HG03342 (cell line): ENCODE results near the gene CHN1.

ENCODE experiments used
- ATAC-seq: cut with Tn5 transposase; IDR thresholded peaks from one replicate; pipeline ENCODE4 v1.9.1; 2021; ENCODE audit warnings: mild to moderate bottlenecking, moderate library complexity; ENCODE audit not compliant: unreplicated experiment

The CHN1 gene

DNA sequence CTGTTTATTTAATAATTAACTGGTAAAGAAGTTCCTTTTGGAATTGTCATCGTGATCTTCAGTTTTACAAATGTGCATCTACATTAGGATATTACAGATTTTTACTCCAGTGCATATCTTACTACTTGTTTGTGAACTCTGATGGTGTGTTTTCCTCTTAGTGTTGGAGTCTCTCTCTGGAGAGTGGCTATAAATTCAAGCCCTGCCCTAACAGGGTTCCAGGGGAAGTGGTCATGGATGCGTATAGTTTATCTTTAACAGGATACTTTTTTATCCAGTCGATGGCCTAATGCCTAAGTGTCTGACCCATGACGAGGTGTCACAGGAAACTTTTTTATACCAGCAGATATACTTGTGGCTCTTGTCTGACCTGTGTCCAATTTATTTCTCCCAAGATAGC is 75.4 kb downstream of the CHN1 start:
- no peak for ATAC-seq

DNA sequence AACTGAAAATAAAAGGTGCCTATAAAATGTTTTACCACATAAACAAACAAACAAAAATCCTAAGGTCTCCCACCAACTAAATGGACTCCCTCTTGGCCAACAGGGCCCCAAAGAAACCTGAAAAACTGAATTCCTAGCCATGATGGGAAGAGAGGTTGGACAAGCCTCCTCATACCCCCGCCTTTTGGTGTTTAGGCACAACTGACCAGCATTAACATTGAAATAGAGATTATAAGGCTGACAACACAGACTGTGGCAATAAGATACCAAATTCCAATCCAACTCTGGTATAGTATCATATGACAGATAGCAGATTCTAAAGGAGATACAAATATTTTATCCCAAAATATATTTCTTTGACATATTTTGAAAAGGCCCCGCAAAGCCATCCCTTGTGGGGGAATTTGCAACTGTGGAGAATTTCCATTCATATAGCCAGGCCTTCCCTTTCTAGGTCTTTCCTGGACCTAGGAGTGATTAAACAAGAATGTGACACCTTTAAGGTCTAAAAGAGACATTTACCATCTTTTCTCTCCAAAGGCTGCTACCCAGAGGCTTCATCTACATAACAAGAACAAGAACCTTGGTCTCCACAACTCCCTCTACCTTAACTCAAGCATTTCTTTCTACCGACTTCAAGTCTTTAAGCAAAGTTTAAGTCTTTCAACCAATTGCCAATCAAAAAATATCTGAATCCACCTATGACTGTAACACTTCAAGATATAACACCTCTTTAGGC is 80.0 kb downstream of the CHN1 start:
- no peak for ATAC-seq

DNA sequence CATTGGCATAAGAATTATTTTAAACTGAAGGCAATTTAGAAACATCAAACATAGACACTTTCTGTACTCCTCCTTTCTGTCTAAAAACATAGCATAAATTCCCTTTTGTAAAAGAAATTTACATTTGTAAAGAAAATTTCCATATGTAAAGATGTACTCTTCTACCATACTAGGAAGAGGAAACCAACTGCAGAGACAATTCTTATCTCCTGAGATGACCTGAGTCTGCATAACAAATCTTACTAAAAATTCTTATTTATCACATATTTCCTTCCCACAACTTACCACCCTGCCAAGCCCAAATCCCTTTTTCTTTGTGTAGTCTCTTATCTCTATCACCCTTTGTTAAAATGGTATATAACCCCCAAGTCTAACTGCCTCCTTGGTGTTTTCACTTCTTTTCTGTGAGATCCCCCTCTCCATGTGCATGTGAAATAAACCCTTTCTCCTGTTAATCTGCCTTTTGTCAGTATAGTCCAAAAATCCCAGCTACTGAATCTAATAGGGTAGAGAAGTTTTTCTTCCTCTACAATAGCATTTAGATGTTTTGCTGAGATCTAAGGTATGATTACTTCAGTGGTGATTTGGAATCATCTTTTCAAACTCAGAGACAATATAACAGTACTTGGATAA is 81.0 kb downstream of the CHN1 start:
- no peak for ATAC-seq

DNA sequence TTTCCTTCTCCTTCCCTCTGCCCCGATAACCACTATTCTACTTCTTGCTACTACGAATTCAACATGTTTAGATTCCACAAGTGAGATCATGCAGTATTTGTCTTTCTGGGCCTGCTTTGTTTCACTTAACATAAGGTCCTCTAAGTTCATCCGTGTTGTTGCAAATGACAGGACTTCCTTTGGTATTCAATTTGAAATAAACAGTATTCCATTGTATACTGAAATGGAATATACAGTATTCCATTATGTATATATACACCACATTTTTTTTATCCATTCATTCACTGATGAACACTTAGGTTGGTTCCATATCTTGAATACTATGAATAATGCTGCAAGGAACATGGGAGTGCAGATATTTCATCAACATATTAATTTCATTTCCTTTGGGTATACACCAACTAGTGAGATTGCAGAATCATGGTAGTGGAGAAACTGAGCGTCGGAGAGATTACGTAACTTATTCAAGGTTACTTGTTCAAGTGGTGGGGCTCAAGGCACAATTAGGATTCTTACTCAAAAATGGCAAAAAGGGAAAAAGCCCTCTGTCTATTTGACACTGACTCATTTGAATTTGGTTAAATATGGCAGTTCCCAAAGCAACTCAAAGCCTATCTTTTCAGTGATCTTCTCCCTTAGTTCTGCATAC is 85.1 kb downstream of the CHN1 start:
- no peak for ATAC-seq

DNA sequence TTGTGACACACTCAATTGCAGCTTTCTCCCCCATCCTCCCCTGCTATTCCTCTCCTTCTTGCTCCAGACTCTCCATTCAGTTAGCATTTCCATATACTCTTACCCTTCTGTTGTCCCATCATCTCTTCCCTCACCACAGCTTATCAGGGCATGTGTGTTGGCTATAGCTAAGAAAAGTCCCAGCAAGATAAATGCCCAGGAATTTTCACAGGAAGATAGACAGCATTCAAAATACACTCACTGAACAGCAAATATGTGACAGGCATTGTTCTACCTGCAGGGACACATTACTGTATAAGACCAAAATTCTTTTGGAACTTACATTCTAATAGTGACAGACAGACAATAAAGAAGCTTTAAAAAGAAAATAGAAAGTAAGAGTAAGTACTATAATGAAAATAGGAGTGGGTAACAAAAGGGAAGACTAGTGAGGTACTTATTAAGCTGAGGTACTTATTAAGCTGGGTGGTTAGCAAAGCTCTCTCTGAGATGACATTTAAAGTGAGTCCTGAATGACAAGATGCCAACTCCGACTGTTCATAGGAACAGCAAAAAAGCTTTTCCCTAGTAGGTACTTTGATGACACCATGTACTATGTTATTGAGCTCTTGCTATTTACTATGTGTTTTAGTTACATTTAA is 86.2 kb downstream of the CHN1 start:
- no peak for ATAC-seq

DNA sequence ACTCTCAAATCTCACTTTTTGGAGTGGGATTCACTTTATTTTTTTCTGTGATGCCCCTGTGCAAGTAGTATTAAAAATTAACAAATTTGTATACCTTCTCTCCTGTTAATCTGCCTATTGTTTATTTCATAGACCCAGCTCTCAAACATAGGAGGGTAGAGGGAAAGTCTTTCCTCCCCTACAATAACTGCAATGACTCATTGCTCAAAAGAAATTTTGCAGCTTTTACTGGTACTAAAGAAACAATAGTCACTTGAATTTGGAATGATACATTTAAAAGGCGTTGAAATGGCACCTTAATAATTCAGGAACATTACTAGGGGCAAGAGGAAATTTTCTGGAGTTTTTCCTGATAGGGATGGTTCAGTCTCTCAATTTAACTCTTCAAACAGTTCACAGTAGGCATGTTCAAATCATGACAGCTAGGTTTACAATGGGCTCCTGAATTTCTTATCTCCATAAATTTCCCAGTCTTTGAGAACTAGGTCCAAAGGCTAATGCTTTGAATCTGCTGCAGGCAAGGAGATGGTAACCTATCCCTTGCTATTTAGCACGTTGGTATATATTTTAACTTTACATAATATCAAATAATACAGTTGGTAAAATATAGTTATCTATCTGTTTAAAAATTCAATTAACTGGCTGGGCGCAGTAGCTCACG is 88.8 kb downstream of the CHN1 start:
- no peak for ATAC-seq

DNA sequence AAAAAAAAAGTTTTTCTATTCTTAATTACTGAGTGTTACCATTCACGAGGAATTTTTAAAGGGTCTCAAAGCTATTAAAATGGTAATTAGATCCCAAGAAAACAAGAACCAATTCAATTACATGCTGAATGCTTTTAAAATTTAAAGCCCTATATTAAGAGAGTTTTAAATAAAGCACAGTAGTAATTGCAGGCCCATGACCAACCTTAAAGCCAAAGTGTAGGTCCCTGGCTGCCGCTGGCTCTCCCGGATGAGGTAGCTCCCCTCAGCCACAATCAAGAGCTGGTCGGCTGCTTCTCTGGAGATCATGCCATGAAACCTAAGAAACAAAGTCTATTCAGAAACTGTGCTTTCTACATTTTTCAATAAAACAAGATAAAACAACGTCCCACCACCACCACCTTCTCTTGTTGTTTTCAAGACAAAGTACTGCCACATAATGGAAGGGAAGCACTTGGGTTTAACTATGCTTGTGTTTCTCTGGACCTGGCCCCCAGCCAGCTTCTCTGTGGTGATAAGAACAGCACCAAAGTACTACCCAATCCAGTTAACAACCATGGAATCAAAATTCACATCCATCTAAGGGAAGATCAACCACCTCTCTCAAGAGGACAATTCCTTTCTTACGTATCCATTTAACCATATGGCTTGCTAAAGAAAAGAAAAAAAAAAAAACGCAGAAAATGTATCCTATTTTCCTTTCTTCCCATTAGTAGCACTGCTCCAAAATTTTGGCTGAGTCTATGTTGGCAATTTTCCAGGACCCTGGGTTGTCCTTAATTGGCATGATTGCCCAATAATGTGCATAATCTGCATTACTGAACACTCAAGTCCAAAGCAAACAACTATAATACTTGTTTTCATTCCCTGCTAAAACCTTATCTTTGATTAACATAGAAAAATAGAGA is 90.1 kb downstream of the CHN1 start:
- no peak for ATAC-seq

DNA sequence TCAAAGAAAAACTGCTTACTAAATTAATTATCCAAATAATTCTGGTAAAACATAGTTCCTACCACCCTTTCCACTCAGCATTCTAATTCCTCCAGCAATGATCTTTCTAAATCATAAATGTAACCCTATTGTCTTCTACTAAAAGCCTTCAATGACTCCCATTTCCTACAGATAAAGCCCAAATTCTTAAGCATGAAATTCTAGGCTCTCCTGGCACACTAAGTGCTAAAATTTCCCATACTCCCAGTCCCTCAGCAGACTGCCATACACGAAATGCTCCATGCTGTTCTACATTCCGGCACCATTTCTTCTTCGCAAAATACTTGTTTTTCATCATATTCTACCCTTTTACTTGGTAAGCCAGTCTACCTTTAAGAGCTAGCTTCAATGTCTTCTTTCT is 96.9 kb downstream of the CHN1 start:
- no peak for ATAC-seq

DNA sequence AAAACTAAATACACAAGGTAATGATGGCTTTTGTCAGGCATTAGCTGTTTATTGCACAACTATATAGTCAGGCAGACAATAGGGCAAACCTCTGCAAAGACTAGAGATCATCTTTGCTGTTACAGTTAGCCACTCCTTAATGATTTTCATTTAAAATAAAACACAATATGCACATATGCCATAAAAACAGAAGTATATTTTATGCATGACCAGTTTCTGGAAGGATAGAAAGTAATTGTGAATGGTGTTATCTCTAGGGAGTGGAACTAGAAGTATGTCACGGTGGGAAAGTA is 102.0 kb downstream of the CHN1 start:
- no peak for ATAC-seq

DNA sequence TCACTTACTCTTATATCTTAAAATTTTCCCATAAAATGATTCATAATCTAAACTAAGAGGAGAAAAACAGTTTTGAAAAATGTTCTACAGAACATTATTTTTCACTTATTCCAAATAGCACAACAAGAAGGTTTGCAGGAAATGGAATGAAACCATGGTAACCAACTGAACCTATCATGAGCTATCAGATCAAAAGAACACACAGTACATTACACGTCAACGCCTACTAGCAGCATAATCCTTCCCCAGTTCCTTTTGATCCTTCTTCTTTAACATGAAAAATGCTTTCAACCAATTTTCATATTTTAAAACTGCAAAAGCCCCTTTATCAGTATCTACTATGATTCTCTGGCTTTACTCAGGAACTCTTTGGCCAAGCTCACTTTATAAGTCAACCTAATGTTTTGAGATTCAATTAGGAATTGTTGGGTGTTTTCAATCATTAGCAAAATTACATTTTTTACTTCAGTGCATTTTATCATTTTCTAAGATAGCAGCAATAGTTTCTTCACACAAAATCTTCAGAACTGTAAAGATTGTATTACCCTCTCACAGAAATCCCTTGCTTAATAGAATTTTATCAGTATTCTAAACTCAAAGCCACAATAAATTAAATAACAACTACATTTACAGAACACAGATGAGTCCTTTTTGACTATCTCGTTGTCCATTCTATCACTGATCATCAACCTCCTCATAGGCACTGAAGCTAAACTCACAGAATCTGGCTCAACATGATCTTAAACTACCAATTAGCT is 102.5 kb downstream of the CHN1 start:
- ATAC-seq: no peak

DNA sequence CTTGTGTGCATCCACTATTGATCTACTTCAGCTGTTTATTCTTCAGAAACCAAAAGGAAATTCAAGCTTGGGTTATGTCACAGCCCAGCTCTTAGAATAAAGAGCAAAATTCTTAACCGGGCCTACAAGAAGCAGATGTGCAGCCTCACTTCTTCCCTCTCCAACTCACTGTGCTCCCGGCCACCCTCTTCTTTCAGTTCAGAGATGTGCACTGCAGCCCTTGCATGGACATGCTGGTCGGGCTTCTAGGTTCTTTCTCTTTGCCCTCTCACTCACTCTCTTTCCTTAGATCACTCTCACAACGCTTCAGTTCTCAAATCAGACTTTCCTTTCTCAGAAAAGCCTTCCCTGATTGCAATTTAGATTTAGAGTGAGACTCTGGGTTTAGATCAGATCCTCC is 104.1 kb downstream of the CHN1 start:
- no peak for ATAC-seq

DNA sequence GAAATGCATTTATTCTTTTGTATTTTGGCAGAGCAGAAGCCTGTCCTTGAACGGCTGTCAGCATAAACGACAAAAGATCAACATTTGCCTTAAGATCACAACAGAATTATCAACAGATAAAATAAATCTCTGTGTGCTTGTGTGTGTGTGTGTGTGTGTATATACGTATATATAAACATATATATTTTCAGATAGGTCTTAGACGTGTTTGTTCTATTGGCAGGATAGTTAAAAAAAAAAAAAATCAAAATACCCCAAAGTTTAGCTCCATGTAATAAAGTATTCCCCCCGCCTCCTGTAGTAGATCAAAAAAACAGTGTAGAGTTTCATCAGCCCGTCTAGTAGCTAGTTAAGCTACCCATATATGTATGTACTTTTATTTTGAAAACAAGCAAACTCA is 107.9 kb downstream of the CHN1 start:
- no peak for ATAC-seq

DNA sequence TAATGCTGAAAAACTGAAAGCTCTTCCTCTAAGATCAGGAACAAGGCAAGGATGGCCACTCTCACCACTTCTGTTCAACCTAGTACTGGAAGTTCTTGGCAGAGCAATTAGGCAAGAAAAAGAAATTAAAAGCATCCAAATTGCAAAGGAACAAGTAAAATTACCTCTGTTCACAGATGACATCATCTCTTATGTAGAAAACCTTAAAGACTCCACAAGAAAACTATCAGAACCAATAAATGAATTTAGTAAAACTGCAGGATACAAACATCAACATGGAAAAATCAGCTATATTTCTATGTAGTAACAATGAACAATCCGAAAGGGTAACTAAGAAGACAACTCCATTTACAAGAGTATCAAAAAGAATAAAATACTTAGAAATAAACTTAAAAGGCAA is 112.2 kb downstream of the CHN1 start:
- ATAC-seq: no peak

DNA sequence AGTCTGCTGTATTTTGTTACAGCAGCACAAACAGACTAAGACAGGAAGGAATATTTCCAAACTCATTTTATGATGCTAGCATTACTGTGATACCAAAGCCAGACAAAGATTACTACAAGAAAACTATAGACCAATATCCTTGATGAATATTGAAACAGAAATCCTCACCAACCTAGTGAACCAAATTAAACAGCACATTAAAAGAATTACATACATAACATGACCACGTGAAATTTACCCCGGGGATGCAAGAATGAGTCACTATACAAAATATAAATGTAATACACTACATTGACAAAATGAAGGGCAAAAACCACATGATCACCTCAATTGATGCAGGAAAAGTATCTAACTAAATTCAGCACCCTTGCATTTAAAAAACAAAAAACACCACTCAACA is 112.6 kb downstream of the CHN1 start:
- ATAC-seq: no peak

DNA sequence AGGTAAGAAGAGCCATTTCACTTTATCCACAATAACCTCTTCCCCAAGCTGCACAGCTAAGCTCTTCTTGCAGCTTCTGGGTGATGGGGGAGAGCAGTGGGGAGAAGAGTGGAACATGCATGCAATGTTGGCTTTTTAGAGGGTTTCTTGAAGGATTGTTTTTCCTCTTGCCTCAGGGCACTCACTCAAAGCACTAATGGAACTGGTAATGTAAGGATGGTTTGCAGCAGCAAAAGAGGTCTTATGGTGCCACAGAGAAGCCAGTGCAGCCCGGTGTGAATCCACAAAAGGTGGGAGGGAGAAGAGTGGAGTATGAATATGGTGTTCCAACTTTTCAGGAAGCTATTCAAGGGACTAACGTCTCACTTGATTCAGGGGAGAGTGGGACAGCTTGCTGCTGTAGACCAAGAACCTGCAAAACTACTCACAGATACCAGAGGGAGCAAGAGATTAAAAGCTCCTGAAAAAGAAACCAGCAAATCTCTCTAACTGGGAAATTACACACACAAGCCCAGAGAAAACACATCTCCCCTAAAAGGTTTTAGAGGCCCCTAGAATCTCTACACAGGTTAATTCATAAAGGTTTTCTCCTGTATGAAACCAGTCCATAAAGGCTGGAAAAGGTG is 116.4 kb downstream of the CHN1 start:
- ATAC-seq: no peak

DNA sequence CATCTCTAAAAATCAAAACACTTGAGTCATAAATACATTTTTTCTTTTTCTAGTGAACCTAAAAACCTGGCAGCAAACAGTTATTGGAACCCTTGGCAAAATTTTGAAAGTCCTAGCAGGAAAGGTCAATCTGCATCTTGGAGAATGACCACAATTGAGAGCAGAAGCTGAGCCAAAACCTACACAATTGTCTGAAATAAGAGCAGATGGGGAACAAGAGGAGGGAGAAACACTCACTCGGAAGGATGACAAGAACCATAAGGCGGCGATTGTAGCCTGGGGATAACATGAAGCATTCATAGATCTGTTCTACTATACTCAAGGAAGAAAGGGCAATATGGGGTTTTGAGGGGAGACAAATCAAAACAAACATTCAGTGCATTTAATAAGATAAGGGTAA is 117.0 kb downstream of the CHN1 start:
- no peak for ATAC-seq

DNA sequence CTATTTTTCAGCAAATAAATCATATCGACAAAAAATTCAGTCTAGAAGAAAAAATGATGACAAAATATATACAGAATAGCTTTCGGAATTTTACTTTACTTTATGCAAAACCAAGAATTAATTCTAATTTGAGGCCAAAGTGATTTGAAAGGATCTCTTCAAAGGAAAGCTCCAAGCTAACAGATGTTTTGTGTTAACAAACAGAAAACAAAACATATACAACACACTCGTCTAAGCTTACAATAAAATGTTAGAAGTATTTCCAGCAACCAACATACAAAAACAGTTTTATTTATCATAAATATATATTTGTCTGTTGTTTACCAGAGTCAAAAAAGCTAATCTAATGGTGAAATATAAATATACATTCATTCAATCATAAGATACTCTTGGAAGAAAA is 122.8 kb downstream of the CHN1 start:
- no peak for ATAC-seq

DNA sequence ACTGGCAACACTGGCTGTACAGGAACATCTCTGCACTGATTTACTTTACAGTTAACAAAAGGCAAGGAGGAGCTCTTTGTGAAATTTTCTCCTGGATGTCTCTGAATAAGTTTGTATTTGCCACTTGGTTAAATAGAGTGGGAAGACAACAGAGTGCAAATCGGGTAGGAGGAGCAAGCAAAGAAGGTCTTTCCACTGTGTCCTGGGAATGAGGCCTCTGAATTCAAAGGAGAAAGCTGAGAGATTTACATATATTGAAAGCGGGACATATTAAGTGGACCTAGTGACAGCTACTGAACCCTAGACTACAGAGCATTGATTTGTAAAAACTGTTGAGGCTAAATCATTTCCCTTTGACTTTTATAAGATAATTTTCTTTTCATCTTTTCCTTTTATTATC is 123.5 kb downstream of the CHN1 start:
- ATAC-seq: no peak

DNA sequence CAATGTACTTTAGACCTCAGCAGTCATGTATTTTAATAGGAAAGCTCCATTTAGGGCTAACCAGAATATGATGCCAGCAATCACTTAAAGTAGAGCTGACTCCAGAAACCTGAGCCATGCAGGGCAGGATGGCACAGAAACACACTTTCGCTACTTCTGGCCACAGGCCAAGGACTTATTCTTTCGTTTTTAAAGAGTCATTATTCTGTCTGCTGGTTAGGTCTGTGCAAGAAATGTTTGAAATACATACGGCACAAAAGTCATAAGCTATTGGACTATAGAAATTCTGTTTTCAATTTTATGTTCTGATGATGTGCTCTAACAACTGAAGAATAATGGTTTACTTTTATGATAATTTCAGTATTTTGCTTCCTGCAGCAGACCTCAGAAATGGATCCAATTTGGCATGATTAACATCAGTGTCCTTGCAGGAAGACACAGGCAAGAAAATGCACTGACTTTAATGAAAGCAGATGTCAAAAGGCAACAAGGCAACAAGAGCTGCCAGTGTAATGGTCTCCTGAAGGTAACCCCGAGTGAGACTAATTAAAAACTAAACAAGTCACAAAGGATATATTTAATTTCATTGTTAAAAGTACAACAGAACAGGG is 126.5 kb downstream of the CHN1 start:
- ATAC-seq: no peak
